ENCODE measurements around the gene ZBTB16.

- TF ChIP-seq CTCF (conservative IDR thresholded peaks at IDR 0.05; ENCODE audit: low read depth in 2 of 2) = no peak
- TF ChIP-seq EZH2 (IDR thresholded peaks at IDR 0.05; ENCODE audit: low read depth, unreplicated experiment) = no peak
- TF ChIP-seq POLR2AphosphoS5 (IDR thresholded peaks at IDR 0.05; ENCODE audit: low read depth) = no peak
- TF ChIP-seq REST (IDR thresholded peaks at IDR 0.05; ENCODE audit: unreplicated experiment) = no peak
- TF ChIP-seq JUNB (IDR thresholded peaks at IDR 0.05; ENCODE audit: unreplicated experiment) = no peak
- TF ChIP-seq NANOG (IDR thresholded peaks at IDR 0.05; ENCODE audit: borderline replicate concordance) = no peak
- TF ChIP-seq EZH2phosphoT487 (IDR thresholded peaks at IDR 0.05; ENCODE audit: unreplicated experiment) = no peak
- TF ChIP-seq STAT1 (IDR thresholded peaks at IDR 0.05; ENCODE audit: unreplicated experiment) = no peak
- no peak for TF ChIP-seq ZNF114 (CRISPR knock-in tag; IDR thresholded peaks at IDR 0.05)
- TF ChIP-seq ZNF331 (CRISPR knock-in tag; IDR thresholded peaks at IDR 0.05; ENCODE audit: low read depth) = no peak
- no peak for TF ChIP-seq ZNF462 (CRISPR knock-in tag; IDR thresholded peaks at IDR 0.05)
- no peak for TF ChIP-seq ETS1 (IDR thresholded peaks at IDR 0.05)
- no peak for TF ChIP-seq CREB1 (CRISPR knock-in tag; IDR thresholded peaks at IDR 0.05; ENCODE audit: low read depth)
Observed at GRCh38 chr11:114116800-114117199, 57.3 kb downstream of the ZBTB16 start.

Data from GM23338 (cell line).